Measurements from ENCODE around the gene ZNF569. TPM values are rescaled to one million over a fixed set of nuclear protein-coding genes. Genes with fewer than 3 reads are reported as not detected.

The ZNF569 gene
- total and polyA plus RNA-seq, 2 of the 13 experiments (the other 11 are each of a cell fraction or from before 2014, with no cell fraction given): 1.4 to 5.7 TPM

- TF ChIP-seq HMG20B (CRISPR knock-in tag; conservative IDR thresholded peaks at IDR 0.05) (0 out of 2 replicates have a peak, but pooled peaks have one; percentile 27), U2AF1 (optimal IDR thresholded peaks at IDR 0.05; ENCODE audit: low read depth, low read length) (no peak), ZNF672 (CRISPR knock-in tag; IDR thresholded peaks at IDR 0.05) (no peak), ZHX2 (IDR thresholded peaks at IDR 0.05; ENCODE audit: low read depth) (0 out of 2 replicates have a peak, but pooled peaks have one; percentile 48), ZHX2 (CRISPR knock-in tag; IDR thresholded peaks at IDR 0.05; ENCODE audit: borderline replicate concordance) (0 out of 2 replicates have a peak, but pooled peaks have one; percentile 63), HDAC2 (CRISPR knock-in tag; IDR thresholded peaks at IDR 0.05) (peak; percentile 36; the same call in 1 of the 2 replicates), ATAD3A (CRISPR knock-in tag; IDR thresholded peaks at IDR 0.05) (no peak), FOXK1 (CRISPR knock-in tag; IDR thresholded peaks at IDR 0.05; ENCODE audit: borderline replicate concordance, low read depth) (peak; percentile 40; the same call in 1 of the 2 replicates), GMEB2 (CRISPR knock-in tag; IDR thresholded peaks at IDR 0.05; ENCODE audit: low read depth) (peak; percentile 74), ZNF530 (CRISPR knock-in tag; IDR thresholded peaks at IDR 0.05; ENCODE audit: low read depth) (no peak), ZNF512B (CRISPR knock-in tag; IDR thresholded peaks at IDR 0.05; ENCODE audit: borderline replicate concordance) (no peak), RARG (CRISPR knock-in tag; IDR thresholded peaks at IDR 0.05; ENCODE audit: low read depth) (no peak), ARID3A (IDR thresholded peaks at IDR 0.05; ENCODE audit: low read depth, low read length) (no peak)
Measured at GRCh38 chr19:37370880-37371661, 96.2 kb downstream of the ZNF569 start, which contains the start of gene ZNF527 (continued).

Data from HepG2 (cell line).